Stimulated activated CD4-positive, alpha-beta T cell treated with anti-CD3 and anti-CD28 coated beads, TNF-alpha, amount 100 ng/mL, for 1 hour (primary cell): ENCODE results near the gene PACSIN1.

Source experiments
- DNase-seq, 3 donors: peaks; one replicate each; pipeline ENCODE4 v3.0.0-alpha.2; 2020; ENCODE audit warnings: low read depth in 3 of 3, low spot score in 1 of 3

Gene PACSIN1

GRCh38 chr6:34526992-34527728 lies 61.3 kb downstream of the PACSIN1 start:
- DNase-seq, result peak; percentile 89 to 97 (median 95)

- DNase-seq, result no peak
Measured at GRCh38 chr6:34527751-34528670, 62.1 kb downstream of the PACSIN1 start.

- DNase-seq, result no peak
Measured at GRCh38 chr6:34528996-34529664, 63.3 kb downstream of the PACSIN1 start.

- DNase-seq, result no peak
Measured at GRCh38 chr6:34529665-34530327, 63.9 kb downstream of the PACSIN1 start.

- DNase-seq, result no peak
Measured at GRCh38 chr6:34530753-34531365, 65.0 kb downstream of the PACSIN1 start.

- DNase-seq, result no peak
Measured at GRCh38 chr6:34531580-34532201, 65.8 kb downstream of the PACSIN1 start.

- DNase-seq, result no peak
Measured at GRCh38 chr6:34532230-34532629, 66.4 kb downstream of the PACSIN1 start.

- DNase-seq, result no peak
Measured at GRCh38 chr6:34534146-34534545, 68.3 kb downstream of the PACSIN1 start.

GRCh38 chr6:34534656-34535055 lies 68.8 kb downstream of the PACSIN1 start:
- no peak for DNase-seq

- DNase-seq, result no peak
Measured at GRCh38 chr6:34535199-34535598, 69.3 kb downstream of the PACSIN1 start.

- DNase-seq, result no peak
Measured at GRCh38 chr6:34535646-34536045, 69.8 kb downstream of the PACSIN1 start.

- no peak for DNase-seq
Measured at GRCh38 chr6:34536251-34536958, 70.5 kb downstream of the PACSIN1 start.

- no peak for DNase-seq
Measured at GRCh38 chr6:34536959-34537848, 71.3 kb downstream of the PACSIN1 start.

GRCh38 chr6:34537922-34538550 lies 72.2 kb downstream of the PACSIN1 start:
- DNase-seq, result no peak

GRCh38 chr6:34538581-34538980 lies 72.7 kb downstream of the PACSIN1 start:
- no peak for DNase-seq

GRCh38 chr6:34539181-34539580 lies 73.3 kb downstream of the PACSIN1 start:
- no peak for DNase-seq

- no peak for DNase-seq
Measured at GRCh38 chr6:34540222-34540621, 74.3 kb downstream of the PACSIN1 start.

GRCh38 chr6:34540841-34541240 lies 75.0 kb downstream of the PACSIN1 start:
- no peak for DNase-seq
